Activated T-cell treated with anti-CD3 and anti-CD28 coated beads, Interleukin-2, amount 50 U/mL, for 4 hours (primary cell): ENCODE results near the gene ANKRD12. TPM values are rescaled to one million over a fixed set of nuclear protein-coding genes. Genes with fewer than 3 reads are reported as not detected.

ENCODE experiments used
- ATAC-seq, 2 donors: fragments of 200-7000 bp; cut with Tn5 transposase; one replicate each; pipeline ENCODE4 v1.10.0; 2021
- DNase-seq: peaks from one replicate; pipeline ENCODE4 v3.0.0-alpha.2; 2020
- H3K27me3 Mint-ChIP-seq: one replicate; pipeline ENCODE4 v1.8.0; 2021; ENCODE audit warnings: low read depth, mixed read lengths
- H3K36me3 Mint-ChIP-seq: one replicate; pipeline ENCODE4 v1.8.0; 2022; ENCODE audit warnings: mixed read lengths; ENCODE audit not compliant: insufficient read depth
- H3K4me1 Mint-ChIP-seq: one replicate; pipeline ENCODE4 v1.8.0; 2021; ENCODE audit warnings: low read depth, mixed read lengths
- H3K4me3 Mint-ChIP-seq: one replicate; pipeline ENCODE4 v1.8.0; 2021; ENCODE audit warnings: mild to moderate bottlenecking, moderate library complexity, mixed read lengths
- H3K9me3 Mint-ChIP-seq: one replicate; pipeline ENCODE4 v1.8.0; 2021; ENCODE audit warnings: mixed read lengths
- total RNA-seq, 3 donors: library from RNA; stranded (reverse); gene quantifications; one replicate each; pipeline ENCODE4 v1.2.1, GENCODE V29; 2021

The ANKRD12 gene
- total RNA-seq, 3 donors from 2014 or later: 49.7 to 62.9 (median 57.7) TPM

DNA sequence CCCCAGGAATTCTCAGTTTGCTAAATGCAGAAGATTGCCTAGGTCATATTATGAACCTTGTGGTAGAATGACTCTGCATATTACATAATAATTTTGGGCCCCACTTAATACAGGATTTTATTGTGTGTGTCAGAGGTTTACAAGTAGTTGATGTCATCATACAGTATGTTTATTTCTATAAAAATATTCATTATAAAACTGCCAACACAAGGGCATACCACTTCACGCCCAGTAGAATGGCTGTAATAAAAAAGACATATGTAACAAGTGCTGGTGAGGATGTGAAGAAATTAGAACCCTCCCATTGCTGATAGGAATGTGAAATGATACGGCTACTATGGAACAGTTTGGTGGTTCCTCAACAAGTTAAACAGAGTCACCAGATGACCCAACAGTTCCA is 136.6 kb downstream of the ANKRD12 start:
- no peak for ATAC-seq
- H3K36me3 Mint-ChIP-seq: peaks cover 37% of the 10 kb centered on the region

DNA sequence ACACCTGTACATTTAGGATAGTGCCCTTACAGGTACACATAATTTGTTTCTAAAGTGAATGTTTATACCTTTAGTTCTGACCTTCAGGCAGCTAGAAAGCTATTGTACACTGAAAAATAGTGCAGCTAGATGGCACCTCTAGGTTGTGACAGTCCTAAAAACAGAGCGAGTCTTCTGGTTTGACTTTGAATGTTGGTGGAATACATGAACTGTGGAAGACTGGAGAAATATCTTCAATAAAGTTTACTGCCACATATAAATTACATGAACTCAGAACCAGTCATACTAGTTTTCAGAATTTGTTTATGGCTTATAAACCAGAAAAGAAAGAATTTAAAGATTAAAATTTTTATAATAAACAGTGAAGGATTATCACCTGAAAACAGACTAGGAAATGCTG is 139.3 kb downstream of the ANKRD12 start:
- H3K9me3 Mint-ChIP-seq: no peaks in the 10 kb centered on the region
- no peak overlapping the region for H3K4me3 Mint-ChIP-seq
- no peak for DNase-seq
- no peaks in the 10 kb centered on the region for H3K4me1 Mint-ChIP-seq
- H3K27me3 Mint-ChIP-seq: no peaks in the 10 kb centered on the region
- peaks cover 38% of the 10 kb centered on the region for H3K36me3 Mint-ChIP-seq
- no peak for ATAC-seq

More for the DNA sequence above, 136.6 kb downstream of the ANKRD12 start:
- H3K9me3 Mint-ChIP-seq: no peaks in the 10 kb centered on the region
- H3K4me1 Mint-ChIP-seq: no peaks in the 10 kb centered on the region
- no peaks in the 10 kb centered on the region for H3K27me3 Mint-ChIP-seq
- DNase-seq: no peak
- H3K4me3 Mint-ChIP-seq: no peak overlapping the region

GRCh38 chr18:9278028-9278427 is 141.4 kb downstream of the ANKRD12 start:
- Mint-ChIP-seq H3K36me3 (peaks cover 35% of the 10 kb centered on the region), H3K9me3 (no peaks in the 10 kb centered on the region), H3K4me1 (no peaks in the 10 kb centered on the region), H3K27me3 (no peaks in the 10 kb centered on the region), H3K4me3 (no peak overlapping the region)
- DNase-seq (no peak), ATAC-seq (no peak)

- H3K4me3 Mint-ChIP-seq: no peak overlapping the region
- H3K4me1 Mint-ChIP-seq: no peaks in the 10 kb centered on the region
- ATAC-seq (no peak), DNase-seq (no peak)
- H3K36me3 Mint-ChIP-seq: peaks cover 33% of the 10 kb centered on the region
- H3K27me3 Mint-ChIP-seq: no peaks in the 10 kb centered on the region
- H3K9me3 Mint-ChIP-seq: no peaks in the 10 kb centered on the region
These were observed 144.3 kb downstream of the ANKRD12 start for GRCh38 chr18:9280849-9281248.

DNA sequence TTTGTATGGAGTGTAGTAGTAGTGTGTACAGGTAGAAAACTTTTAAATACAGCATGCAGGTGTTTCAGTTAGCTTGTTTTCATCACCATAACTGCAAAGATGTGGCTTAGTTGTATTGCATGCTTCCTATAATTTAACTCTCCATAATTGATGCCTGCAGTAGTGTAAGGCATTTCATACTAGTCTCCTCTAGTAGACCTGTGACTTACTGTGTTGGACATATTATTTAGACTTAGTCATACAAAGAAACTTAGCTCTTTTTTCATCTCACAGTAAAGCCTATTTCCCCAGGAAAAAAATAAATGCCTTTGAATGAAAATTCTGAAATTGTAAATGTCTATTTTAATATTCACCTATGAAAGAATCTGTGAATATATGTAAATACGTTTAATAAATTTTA is 145.2 kb downstream of the ANKRD12 start:
- H3K36me3 Mint-ChIP-seq: peaks cover 36% of the 10 kb centered on the region
- no peaks in the 10 kb centered on the region for H3K27me3 Mint-ChIP-seq
- no peak for DNase-seq
- H3K9me3 Mint-ChIP-seq: no peaks in the 10 kb centered on the region
- no peaks in the 10 kb centered on the region for H3K4me1 Mint-ChIP-seq
- H3K4me3 Mint-ChIP-seq: no peak overlapping the region
- ATAC-seq: no peak

GRCh38 chr18:9283791-9284190 is 147.2 kb downstream of the ANKRD12 start:
- Mint-ChIP-seq H3K36me3 (peaks cover 34% of the 10 kb centered on the region), H3K9me3 (no peaks in the 10 kb centered on the region), H3K27me3 (no peaks in the 10 kb centered on the region), H3K4me3 (no peak overlapping the region), H3K4me1 (no peaks in the 10 kb centered on the region)
- ATAC-seq: no peak
- no peak for DNase-seq

GRCh38 chr18:9285604-9286003 is 149.0 kb downstream of the ANKRD12 start:
- Mint-ChIP-seq H3K36me3 (peaks cover 26% of the 10 kb centered on the region), H3K4me1 (no peaks in the 10 kb centered on the region), H3K27me3 (no peaks in the 10 kb centered on the region), H3K9me3 (no peaks in the 10 kb centered on the region), H3K4me3 (no peak overlapping the region)
- ATAC-seq (no peak), DNase-seq (no peak)

DNA sequence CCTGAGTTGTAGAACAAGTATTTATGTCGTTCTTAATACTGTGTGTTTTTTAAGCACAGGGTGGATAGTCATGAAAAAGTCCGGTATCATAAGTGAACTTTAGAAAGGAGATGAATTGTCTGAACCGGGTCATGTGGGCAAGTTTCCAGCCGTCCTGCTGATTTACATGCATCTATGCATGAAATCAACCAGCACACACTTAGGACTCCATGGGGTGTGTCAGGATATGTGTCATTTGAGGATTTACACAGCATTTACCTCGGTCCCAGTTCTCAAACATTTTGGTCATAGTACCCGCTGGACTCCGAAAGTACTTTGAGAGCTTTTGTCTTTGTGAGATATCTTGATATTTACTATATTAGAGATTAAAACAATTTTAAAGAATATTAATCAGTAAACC is 150.5 kb downstream of the ANKRD12 start:
- Mint-ChIP-seq H3K27me3 (no peaks in the 10 kb centered on the region), H3K36me3 (peaks cover 22% of the 10 kb centered on the region), H3K4me3 (no peak overlapping the region), H3K9me3 (peaks cover 4% of the 10 kb centered on the region), H3K4me1 (no peaks in the 10 kb centered on the region)
- ATAC-seq: no peak
- no peak for DNase-seq

GRCh38 chr18:9289698-9290097 is 153.1 kb downstream of the ANKRD12 start:
- no peak for DNase-seq
- peaks cover 22% of the 10 kb centered on the region for H3K36me3 Mint-ChIP-seq
- no peak overlapping the region for H3K4me3 Mint-ChIP-seq
- ATAC-seq: no peak
- H3K27me3 Mint-ChIP-seq: no peaks in the 10 kb centered on the region
- H3K9me3 Mint-ChIP-seq: peaks cover 19% of the 10 kb centered on the region
- H3K4me1 Mint-ChIP-seq: no peaks in the 10 kb centered on the region

- no peak for ATAC-seq
- Mint-ChIP-seq H3K4me3 (no peak overlapping the region), H3K4me1 (no peaks in the 10 kb centered on the region), H3K9me3 (peaks cover 19% of the 10 kb centered on the region), H3K36me3 (peaks cover 22% of the 10 kb centered on the region), H3K27me3 (no peaks in the 10 kb centered on the region)
- no peak for DNase-seq
These were observed 153.6 kb downstream of the ANKRD12 start for GRCh38 chr18:9290156-9290555.

- Mint-ChIP-seq H3K4me3 (no peak overlapping the region), H3K36me3 (peaks cover 12% of the 10 kb centered on the region), H3K9me3 (peaks cover 19% of the 10 kb centered on the region), H3K4me1 (no peaks in the 10 kb centered on the region), H3K27me3 (no peaks in the 10 kb centered on the region)
- ATAC-seq (no peak), DNase-seq (no peak)
These were observed 155.5 kb downstream of the ANKRD12 start for GRCh38 chr18:9292047-9292446.

- H3K4me1 Mint-ChIP-seq: no peaks in the 10 kb centered on the region
- H3K4me3 Mint-ChIP-seq: no peak overlapping the region
- DNase-seq: no peak
- H3K9me3 Mint-ChIP-seq: peaks cover 19% of the 10 kb centered on the region
- peaks cover 8% of the 10 kb centered on the region for H3K36me3 Mint-ChIP-seq
- ATAC-seq: no peak
- H3K27me3 Mint-ChIP-seq: no peaks in the 10 kb centered on the region
These were observed 157.4 kb downstream of the ANKRD12 start for GRCh38 chr18:9293948-9294347.

DNA sequence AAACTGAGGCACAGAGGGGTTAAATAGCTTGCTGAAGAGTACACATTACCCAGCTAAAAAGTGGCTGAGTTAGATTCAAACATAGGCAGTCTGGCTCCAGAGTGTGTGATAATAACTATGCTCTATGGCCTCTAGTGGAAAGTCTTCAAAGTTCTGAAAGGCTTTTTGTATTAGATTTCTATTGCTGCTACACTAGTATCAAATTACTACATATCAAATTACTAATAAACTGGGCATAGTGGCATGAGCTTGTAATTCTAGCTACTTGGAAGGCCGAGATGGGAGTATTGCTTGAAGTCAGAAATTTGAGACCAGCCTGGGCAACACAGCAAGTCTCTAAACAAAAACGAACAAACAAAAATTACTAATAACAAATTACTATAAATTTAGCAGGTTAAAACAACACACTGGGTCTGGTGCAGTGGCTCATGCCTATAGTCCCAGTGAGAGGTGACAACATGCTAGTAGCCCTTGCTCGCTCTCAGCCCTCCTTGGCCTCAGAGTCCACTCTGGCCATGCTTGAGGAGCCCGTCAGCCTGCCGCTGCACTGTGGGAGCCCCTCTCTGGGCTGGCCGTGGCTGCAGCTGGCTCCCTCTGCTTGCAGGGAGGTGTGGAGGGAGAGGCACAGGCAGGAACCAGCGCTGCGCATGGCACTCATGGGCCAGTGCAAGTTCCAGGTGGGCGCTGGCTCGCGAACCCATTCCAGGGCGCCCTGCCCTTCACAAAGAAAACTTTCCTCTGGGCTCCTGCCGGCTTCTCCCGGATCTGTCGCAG is 159.8 kb downstream of the ANKRD12 start:
- Mint-ChIP-seq H3K4me3 (no peak overlapping the region), H3K4me1 (no peaks in the 10 kb centered on the region), H3K27me3 (no peaks in the 10 kb centered on the region), H3K9me3 (peaks cover 19% of the 10 kb centered on the region), H3K36me3 (peaks cover 8% of the 10 kb centered on the region)
- DNase-seq (no peak), ATAC-seq (no peak)

- no peaks in the 10 kb centered on the region for H3K4me1 Mint-ChIP-seq
These were observed 160.4 kb downstream of the ANKRD12 start for GRCh38 chr18:9297007-9297393.

DNA sequence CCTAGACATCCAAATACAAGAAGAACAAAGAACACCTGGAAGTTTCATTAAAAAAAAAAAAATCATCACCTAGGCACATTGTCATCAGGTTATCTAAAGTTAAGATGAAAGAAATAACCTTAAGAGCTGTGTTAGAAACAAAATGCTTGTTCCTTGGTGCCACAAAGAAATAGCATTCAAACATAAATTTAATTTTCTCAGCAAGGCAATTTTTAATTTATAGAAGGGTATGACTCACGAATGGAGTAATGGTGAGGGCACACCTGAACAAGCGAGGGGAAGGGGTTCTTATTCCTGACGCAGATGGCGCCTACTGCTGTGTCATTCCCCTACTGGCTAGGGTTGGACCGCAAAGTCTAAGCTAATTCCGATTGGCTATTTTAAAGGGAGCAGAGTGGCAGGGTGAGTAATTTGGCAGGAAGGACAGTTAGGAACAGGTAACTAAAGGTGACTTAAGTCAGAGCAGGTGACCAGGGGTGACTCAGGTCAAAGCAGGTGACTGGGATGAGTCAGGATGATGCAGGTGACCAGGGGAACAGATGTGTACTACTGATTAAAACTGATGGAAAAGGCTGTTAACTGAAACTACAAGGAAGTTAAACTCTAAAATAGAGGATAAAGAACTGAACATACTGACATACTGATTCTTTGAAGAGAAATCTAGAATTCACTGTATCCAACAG is 167.9 kb downstream of the ANKRD12 start:
- no peak for ATAC-seq
- H3K27me3 Mint-ChIP-seq: peaks cover 8% of the 10 kb centered on the region
- peaks cover 52% of the 10 kb centered on the region for H3K9me3 Mint-ChIP-seq

More at GRCh38 chr18:9297007-9297393, 160.4 kb downstream of the ANKRD12 start:
- DNase-seq (no peak), ATAC-seq (no peak)
- no peaks in the 10 kb centered on the region for H3K27me3 Mint-ChIP-seq
- H3K9me3 Mint-ChIP-seq: peaks cover 16% of the 10 kb centered on the region
- peaks cover 8% of the 10 kb centered on the region for H3K36me3 Mint-ChIP-seq
- H3K4me3 Mint-ChIP-seq: no peak overlapping the region

More for the DNA sequence above, 167.9 kb downstream of the ANKRD12 start:
- Mint-ChIP-seq H3K4me1 (no peaks in the 10 kb centered on the region), H3K4me3 (no peak overlapping the region), H3K36me3 (peaks cover 13% of the 10 kb centered on the region)
- no peak for DNase-seq
